Dedifferentiated amniotic fluid mesenchymal stem cell (primary cell): ENCODE data around the gene GLB1L3.
"Not testable (repeated sequence)": the region's sequence is repeated elsewhere in the genome, so short reads cannot be mapped to it uniquely, and the experiment has no call there.

Source experiments
- DNase-seq: peaks from one replicate; pipeline ENCODE4 v3.0.0-alpha.2; 2016; ENCODE audit errors: extremely low spot score

Gene GLB1L3

DNA sequence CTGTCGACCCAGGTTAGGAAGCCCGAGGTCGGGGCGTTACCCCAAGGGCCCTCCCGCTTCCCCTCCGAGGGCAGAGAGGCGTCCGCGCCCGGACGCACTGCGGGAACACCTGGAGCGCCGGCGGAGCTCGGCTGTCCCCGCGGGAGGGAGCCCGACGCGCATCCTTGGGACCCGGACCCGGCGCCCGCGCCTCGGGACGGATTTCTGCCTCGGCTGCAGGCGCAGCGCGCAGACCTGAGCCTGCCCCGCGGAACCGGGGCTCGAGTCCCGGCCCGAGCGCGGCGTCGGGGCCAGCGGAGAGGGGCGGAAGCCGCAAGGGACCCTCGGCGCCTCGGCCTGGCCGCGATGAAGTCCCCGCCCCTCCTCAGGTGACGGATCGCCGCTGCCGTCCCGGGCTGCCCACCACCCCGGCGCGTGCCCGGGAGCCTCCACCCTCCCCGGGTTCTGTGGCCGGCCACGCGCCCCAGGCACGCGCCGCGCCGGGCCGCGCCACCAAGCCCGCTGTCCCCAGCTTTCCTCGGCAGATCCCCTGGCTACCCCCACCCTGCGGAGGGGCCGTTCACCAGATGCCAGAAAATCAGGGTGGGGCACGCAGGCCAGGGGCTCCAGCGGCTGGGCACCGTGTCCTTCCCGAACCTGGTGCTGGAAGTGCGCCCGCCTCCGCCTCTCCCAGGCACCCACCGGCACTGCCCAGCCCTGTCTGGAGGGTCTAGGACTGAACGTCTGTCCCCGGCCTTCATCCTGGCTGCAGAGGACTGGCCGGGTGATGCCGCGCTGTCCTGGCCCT is 410 bp downstream of the GLB1L3 start:
- no peak for DNase-seq

DNA sequence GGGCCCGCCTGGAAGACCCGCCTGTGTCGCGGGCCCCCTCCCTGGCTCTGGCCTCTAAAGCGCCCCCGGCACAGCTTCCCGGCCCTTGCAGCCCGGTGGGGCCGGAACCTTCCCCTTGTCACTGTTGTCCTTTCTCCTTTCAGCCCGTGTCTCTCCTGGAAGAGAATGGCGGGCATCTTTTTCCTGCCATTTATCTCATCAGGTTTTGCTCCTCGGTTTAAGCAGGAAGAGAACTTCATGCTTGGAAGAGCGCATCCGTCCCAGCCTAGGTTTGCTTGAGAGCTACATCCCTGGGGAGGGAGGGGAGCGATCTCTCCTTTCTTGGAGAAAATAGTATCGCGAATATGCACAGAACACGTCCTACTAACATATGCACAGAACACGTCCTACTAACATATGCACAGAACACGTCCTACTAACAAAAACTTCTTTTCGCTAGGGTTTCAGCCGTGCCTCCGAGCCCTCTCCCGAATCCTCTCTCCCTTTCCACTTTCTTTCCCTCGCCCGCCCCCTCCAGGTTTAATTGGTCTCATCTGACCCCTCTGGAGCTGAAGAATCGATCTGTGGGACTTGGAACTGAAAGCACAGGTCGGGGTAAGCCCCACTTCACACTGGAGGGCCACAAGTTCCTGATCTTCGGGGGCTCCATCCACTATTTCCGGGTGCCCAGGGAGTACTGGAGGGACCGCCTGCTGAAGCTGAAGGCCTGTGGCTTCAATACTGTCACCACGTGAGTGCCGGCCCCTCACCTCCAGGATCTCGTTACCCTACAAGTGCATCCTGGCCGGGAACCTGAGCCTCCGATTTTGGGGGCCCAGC is 1.2 kb downstream of the GLB1L3 start:
- DNase-seq, result no peak

DNA sequence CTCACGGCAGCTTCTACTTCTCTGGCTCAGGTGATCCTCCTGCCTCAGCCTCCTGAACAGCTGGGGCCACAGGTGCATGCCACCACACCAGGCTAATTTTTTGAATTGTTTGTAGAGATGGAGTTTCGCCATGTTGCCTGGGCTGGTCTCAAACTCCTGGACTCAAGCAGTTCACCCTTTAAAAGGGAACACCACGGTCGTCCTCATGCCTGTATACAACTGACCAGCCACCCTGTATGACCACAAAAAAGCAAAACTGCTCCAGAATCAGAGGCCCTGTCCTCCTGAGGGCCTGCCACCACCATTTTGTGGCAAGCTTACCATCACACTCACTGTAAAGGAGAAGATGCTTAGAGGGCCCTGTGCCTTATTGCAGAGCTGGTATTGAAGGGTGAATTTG is 2.2 kb downstream of the GLB1L3 start:
- DNase-seq, result no peak

DNA sequence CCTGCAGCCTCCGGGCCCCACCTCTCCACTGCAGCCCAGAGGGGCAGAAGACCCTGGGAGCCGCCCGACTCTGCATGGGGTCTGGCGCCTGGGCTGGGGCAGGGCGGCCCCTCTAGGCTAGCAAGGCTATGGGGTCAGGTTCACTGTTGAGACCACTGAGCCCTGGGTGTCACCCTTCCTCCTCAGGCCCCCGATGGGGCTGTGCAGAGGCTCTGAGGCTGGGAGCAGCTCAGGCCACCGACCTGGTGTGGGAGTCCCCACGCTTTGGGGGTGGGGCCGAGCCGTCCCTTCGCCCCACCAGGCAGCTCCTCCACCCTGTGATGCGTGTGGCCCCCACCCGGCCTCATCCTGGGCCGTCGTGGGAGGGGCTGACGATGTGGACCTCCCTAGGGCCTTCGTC is 5.5 kb downstream of the GLB1L3 start:
- DNase-seq, result not testable (repeated sequence)

DNA sequence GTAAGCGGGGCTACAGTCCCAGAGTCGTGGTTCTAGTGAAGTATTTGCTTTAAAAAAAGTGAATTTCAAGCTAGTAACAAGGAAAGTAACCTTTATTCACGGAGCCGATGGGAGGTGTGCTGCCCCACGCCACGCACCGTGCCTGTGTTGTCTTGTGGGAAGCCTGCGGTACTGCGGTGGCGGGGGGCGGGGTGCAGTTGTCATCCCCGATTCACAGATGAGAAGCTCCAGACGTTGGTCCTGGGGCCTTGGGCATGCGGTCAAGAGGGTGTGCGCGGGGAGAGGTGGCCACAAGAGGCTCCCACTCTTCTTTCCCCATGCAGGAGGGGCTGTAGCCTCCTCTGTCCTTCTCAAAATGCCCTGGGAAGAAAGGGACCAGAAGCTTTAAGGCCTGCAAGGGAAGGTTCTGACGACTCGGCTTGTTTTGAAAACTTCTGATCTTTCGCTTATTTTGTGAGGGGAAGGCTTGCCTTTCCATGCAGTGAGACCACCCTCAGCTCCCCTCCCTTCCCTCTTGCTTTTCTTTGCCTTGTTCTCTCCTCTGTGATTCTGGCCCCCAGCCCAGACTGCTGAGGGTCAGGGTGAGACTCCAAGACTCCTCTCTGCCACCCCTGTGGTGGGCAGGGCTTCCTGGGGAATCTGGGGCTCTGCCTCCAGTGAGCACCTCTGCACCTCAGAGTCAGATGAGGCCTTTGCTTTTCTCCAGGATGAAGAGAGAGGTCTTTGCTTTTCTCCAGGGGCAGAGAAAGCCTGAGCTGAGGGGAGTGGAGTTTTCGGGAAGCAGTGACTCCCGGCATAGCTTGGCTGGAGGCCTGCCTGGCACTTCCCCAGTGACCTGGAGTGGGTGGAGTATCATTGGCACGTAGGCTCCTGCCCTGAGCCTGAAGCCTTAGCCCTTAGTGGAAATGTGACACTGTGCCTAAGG is 6.2 kb downstream of the GLB1L3 start:
- DNase-seq, result no peak

DNA sequence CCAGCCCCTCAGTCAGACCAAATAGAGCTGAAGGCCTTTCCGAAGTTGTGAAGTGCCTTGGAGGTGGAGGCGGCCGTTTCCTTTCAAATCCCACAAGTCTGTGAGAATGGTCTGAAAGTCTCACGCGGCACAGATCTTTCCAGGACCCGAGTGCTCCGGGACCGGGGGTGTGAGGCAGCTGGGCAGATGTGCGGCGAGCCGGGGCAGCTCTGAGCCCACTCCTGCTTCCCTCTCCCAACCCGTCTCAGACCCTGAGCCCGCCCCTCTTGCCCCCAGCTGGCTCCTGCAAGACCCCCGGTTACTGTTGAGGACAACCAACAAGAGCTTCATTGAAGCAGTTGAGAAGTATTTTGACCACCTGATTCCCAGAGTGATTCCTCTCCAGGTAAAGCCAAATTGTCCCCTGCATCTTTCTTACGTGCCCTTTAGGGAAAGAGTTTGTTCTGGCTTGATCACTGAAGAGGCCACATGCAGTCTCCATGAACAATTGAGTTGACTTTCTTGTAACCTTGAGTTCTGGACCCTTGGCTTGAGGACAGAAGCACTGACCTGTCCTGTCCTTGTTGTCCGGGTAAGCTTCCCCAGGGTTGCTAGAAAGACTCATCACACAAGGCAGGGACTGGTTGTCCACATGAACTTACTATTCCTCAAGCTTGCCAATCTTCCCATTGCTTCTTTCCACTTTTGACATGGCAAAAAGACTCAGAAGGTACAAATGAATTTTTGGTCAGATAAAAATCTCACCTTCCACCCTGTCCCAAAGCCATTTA is 7.5 kb downstream of the GLB1L3 start:
- no peak for DNase-seq

DNA sequence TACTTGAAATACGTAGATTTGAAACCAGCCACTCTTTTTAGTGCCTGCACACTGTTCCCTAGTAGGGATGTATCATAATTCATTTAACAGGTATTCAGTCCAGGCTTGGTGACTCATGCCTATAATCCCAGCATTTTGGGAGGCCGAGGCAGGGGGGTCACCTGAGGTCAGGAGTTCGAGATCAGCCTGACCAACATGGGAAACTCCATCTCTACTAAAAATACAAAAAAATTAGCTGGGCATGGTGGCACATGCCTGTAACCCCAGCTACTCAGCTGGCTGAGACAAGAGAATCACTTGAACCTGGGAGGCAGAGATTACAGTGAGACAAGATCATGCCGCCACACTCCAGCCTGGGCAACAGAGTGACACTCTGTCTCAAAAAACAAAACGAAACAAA is 8.2 kb downstream of the GLB1L3 start:
- not testable (repeated sequence) for DNase-seq

DNA sequence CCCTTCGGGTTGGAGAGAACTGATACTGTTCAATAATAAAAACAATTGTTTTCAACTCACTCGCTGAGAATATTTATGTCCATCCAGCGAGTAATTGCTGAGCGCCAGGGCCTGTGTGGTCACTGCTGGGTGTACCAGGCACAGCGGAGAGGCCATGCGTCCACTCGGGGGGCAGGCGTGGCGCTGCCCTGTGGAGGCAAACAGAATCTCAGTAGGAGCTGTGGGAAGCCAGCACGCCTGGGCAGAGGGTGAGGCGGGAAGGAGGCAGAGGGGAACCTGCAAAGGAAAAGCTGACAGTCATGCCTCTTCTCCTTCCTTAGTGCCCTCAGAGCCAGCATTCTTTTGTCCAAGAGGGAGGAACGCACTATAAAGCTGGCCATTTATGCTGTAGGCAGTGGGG is 11.4 kb downstream of the GLB1L3 start:
- no peak for DNase-seq

DNA sequence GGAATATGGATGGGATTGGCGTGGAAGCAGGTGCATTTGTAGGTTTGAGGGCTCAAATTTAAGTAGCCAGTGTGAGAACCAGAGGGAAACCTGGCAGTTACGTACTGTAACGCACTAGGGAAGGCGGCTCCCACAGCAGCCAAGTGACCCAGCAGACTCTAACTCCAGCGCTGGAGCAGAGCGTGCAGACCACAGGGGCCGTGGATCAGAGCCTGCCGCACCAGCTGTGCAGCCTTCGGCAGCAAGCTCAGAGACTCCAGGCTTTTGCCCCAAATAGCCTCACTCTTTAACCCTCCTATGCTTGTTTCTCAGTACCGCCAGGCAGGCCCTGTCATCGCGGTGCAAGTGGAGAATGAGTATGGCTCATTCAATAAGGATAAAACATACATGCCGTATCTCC is 12.3 kb downstream of the GLB1L3 start:
- DNase-seq, result no peak

DNA sequence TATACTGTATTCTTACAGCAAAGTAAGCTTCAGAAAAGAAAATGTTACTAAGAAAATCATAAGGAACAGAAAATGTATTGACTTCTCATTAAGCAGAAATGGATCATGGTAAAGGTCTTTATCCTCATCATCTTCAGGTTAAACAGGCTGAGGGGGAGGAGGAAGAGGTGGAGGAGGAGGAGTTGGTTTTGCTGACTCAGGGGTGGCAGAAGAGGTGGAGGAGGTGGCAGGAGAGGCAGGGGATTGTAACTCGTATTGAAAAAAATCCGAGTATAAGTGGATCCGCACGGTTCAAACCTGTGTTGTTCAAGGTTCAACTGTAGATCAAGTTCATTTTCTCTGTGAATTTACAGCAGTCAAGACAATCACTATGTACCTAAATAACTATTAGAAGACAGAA is 13.0 kb downstream of the GLB1L3 start:
- DNase-seq, result no peak

DNA sequence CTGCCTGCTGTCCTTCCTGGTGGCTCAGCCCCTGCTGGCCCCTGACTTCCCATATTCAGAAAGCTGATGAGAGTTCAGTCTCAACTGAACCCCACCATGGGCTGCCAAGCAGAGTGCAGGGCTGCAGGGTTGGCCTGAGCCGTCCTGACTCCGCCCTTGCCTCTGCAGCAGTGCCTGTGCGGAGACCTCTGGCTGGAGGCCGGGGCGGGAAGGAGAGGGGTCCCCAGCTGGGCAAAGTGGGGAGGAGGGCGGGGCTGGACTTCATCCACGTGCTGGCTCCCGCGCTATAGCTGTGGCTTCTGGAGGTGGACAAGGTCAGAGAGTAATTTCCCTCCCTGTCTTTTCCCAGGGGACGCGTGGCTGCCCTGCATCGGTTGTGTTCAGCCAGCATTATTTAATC is 13.6 kb downstream of the GLB1L3 start:
- no peak for DNase-seq

DNA sequence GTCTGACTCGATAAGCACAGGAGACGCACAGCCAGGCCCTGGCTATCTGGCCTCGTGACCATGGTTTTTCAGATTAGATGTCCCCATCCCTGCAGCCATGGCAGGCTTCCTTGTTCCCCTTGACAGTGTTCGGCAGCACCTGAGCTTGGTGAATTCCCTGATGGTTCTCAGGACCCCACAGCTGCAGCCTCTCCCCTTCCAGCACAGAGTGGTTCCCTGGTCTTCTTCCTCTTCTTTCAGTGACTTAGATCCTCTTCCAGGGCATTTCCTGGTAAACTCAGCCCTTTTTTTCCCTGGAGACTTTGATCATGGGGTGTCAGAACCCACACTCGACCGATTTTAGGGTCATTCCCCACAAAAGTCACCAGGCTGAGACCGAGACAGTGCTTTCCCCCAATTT is 14.5 kb downstream of the GLB1L3 start:
- DNase-seq, result no peak

DNA sequence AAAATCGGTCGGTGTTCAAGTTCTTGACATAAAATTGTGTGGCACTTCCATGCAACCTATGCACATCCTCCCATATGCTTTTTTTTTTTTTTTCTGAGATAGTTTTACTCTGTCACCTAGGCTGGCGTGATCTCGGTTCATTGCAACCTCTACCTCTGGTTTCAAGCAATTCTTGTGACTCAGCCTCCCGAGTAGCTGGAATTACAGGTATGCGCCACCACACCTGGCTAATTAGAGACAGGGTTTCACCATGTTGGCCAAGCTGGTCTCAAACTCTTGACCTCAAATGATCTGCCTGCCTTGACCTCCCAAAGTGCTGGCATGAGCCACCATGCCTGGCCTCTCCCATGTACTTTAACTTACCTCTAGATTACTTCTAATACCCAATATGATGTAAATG is 15.0 kb downstream of the GLB1L3 start:
- no peak for DNase-seq

DNA sequence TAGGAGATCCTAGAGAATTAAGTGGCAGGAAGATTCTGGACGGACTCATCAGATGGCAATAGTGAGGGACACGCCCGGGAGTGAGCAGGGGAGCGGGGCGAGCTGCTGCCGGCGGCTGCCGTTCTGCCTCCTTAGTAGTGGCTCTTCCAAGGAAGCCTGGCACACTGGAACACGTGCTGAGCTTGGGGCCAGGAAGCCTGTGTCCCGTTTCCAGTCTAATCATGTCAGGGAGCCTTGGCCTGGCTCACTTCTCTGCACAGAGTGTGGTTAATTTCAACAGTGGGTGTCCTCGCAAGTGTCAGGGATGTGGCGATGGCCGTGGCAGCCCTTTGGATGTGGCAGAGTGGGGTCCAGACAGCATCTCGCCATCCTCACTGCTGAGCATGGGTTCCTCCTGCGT is 16.5 kb downstream of the GLB1L3 start:
- no peak for DNase-seq

DNA sequence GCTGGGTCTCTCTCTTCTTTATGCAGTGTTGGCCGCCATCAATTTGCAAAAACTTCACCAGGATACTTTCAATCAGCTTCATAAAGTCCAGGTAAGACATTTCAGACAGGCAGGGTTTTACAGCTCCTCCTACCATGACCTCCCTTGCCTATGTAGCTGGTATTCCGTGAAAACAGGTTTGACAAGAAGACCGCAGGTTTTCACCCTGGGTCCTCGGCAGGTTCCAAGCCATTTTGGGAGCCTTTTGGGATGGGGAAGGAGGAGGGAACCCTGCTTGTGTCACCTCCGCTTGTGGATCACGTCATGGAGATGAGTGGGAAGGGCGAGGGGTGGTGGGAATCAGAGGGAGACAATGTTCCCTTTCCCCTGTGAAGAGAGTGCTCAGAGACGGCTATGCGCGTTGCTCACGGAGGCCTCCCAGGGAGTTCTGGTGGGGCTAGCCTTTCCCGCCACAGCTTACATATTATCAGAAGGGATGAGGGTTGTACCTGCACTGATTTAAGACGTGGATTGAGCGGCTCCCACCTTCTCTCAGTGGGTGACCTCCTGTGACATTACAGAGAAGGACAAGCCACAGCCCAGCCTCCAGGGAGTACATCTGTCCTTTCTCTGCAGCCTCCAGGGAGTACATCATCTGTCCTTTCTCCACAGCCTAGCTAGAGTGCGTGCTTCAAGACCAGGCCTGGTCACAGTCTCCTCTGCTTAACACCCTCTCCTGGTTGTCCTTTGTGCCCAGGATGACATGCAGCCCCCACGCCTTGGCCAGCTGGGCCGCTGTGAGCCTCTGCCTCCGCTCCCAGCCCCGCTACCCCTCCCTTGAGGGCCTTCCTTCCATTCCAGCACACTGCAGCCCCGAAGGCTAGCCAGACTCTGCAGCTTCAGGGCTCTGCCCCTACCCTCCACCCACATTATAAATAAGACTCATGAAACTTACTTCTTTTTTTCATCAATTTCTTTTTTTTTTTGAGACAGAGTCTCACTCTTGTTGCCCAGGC is 17.2 kb downstream of the GLB1L3 start:
- DNase-seq, result no peak

DNA sequence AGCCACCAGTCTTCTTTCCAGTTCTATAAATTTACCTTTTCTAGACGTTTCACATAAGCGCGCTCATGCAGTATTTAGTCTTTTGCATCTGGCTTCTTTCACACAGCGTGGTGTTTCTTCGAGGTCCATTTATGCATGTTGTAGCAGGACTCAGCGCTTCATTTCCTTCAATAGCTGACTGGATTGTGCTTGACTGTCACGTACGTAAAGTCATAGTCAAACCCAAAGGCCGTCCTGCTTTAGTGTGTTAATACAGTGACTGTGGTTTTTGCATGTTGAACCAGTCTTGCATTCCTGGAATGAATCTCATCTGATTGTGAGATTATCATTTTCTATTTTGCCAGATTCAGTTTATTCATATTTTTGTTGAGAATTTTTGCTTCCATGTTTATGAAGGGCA is 18.5 kb downstream of the GLB1L3 start:
- no peak for DNase-seq

DNA sequence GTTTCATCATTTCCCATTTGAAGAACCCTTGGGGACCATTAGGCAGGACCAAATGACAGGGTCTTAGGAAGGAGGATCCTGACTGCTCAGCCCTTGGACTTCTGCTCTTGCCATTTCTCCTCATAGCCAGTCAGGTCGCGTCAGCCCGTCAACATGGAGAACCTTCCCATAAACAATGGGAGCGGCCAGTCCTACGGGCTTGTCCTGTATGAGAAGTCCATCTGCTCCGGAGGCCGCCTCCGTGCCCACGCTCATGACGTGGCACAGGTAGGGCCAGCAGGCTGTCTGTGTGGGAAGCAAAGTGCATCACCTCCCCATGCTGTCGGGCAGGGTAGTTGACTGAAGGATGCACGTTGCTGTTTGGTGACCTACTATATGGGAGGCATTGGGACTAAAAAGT is 36.0 kb downstream of the GLB1L3 start:
- DNase-seq, result no peak

DNA sequence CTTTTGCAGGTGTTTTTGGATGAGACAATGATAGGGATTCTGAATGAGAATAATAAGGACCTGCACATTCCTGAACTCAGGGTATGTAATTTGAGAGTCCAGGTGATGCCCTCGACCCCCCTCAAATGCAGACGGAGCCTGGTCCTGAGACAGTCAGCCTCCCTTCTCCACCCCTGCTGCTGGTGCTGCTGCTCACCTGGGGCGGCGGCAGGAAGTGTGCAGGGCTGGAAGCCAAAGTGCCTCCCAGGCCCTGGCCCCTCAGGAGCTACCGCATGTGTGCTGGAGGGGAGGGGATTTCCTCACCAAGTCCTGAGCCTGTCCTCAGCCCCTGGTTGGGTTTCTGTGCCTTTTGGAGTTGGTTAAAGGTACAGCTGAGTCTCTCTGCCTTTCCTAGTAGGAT is 36.6 kb downstream of the GLB1L3 start:
- no peak for DNase-seq

DNA sequence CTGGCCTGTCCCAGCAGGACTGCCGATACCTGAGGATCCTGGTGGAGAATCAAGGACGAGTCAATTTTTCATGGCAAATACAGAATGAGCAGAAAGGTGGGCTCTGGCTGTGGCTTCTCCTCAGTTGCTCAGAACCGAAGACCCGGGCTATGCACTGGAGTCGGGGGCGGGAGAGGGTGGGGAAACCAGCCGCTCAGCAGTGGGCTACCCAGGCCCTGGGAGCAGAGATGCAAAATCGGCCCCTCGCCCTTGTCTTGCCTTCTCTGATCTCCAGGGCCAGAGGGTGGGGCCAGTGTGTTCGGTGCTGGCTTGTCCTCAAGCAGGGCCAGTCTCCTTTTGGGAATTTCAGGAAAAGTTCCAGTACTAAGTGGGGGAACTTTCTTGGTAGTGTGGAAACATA is 37.2 kb downstream of the GLB1L3 start:
- no peak for DNase-seq
